Left ventricle myocardium inferior (tissue), 1 donor: ENCODE data around the gene ING5. TPM values are rescaled to one million over a fixed set of nuclear protein-coding genes. Genes with fewer than 3 reads are reported as not detected.
A peak's percentile ranks its signal among the peaks of the same experiment; 100 is the strongest.

Experiments
- DNase-seq: peaks from one replicate; pipeline ENCODE4 v3.0.0-alpha.2; 2020
- H3K27ac ChIP-seq: fragments of 200-600 bp; replicated peaks from 2 replicates; pipeline ENCODE4 v1.8.0; 2021
- H3K27me3 ChIP-seq: fragments of 200-600 bp; 2 replicates; pipeline ENCODE4 v1.8.0; 2021; ENCODE audit warnings: low read depth
- H3K36me3 ChIP-seq: fragments of 200-600 bp; 2 replicates; pipeline ENCODE4 v1.8.0; 2021
- H3K4me1 ChIP-seq: fragments of 200-600 bp; 2 replicates; pipeline ENCODE4 v1.8.0; 2021
- H3K4me3 ChIP-seq: fragments of 200-600 bp; 2 replicates; pipeline ENCODE4 v1.8.0; 2021; ENCODE audit warnings: mild to moderate bottlenecking, moderate library complexity
- H3K9me3 ChIP-seq: fragments of 200-600 bp; replicated peaks from 2 replicates; pipeline ENCODE4 v1.8.0; 2021
- CTCF ChIP-seq: fragments of 200-600 bp; IDR thresholded peaks from 2 replicates; pipeline ENCODE4 v1.8.0; 2021; ENCODE audit warnings: antibody characterized with exemption, mild to moderate bottlenecking, borderline replicate concordance
- intact Hi-C: fragments of 100-400 bp; cut with micrococcal nuclease; formaldehyde crosslinking; loops from one replicate; pipeline ENCODE4 v1.11.0; 2022
- total RNA-seq: library from RNA; stranded (reverse); fragmentation: NEBNext Ultra II Directional; extraction: Animal tissue kit (Norgen Biotek cat#: 25700); gene quantifications from one replicate; pipeline ENCODE4 v1.2.1, GENCODE V29; 2021
- donor health status: DM: no; HTN: yes; CAD: no; lungs with severe emphysema.

The ING5 gene
- total RNA-seq, 1 donor from 2014 or later = 20.0 TPM

DNA sequence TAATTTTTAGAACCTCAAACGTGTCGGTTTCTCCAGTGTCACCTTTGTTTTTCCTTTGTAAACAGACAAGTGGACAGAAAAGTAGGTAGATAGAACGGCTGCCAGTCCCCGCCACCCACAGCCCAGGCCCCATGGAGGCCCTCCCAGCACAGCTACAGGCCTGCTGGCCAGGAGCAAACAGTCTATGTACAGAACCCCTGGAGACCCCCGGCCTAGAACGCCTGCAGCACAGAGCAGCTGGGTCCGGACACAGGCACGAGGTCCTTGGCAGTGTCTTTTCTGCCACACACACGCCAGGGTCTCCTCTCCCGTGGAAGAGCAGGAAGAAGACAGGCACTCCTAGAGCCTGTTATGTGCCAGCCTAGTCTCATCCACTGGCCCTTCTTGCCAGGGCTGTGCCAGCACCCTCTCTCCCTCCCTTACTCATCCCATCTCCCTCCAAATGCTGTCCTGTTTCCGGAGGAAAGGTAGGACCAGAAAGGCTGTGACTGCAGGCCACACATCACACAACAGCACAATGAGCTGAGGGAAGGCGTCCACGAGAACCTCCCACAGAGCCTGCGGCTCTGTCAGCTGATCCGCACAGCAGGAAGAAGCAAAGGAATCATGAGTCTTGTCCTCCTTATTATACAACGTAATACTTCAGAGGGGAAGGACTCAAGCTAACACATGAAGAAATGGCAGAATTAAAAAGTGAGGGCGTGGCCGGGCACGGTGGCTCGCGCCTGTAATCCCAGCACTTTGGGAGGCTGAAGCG, 22.9 kb upstream of the ING5 start:
- Histone ChIP-seq H3K27me3 (no peaks in the 10 kb centered on the region), H3K9me3 (no peaks in the 10 kb centered on the region), H3K36me3 (peaks cover 26% of the 10 kb centered on the region), H3K4me1 (peaks cover 13% of the 10 kb centered on the region), H3K27ac (no peak overlapping the region), H3K4me3 (no peak overlapping the region)
- intact Hi-C loops = no loop called here
- DNase-seq = no peak
- no peak for TF ChIP-seq CTCF

DNA sequence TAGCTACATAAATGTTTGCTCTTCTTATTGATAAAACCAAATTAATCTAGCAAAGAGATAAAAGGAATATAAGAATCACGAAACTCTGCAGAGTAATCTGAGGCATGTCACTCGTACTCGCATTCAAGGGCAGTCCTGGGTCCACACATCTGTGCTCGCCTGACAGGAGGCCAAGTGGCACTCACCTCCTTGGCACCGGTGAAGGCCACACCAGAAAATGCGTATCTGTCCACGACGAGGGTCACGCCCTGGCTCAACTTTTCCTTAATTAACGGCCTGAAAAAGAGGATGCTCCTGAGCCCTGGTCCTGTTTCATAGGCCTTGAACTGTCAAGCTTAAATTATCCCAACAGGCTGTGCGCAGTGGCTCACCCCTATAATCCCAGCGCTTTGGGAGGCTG, 21.8 kb upstream of the ING5 start:
- H3K27me3 ChIP-seq = no peaks in the 10 kb centered on the region
- intact Hi-C loops = no loop called here
- DNase-seq = no peak

GRCh38 chr2:241680827-241681599, 20.8 kb upstream of the ING5 start:
- TF ChIP-seq CTCF = no peak
- peaks cover 26% of the 10 kb centered on the region for H3K36me3 ChIP-seq
- intact Hi-C loops = no loop called here
- peaks cover 13% of the 10 kb centered on the region for H3K4me1 ChIP-seq
- H3K4me3 ChIP-seq = no peak overlapping the region
- no peak overlapping the region for H3K27ac ChIP-seq
- no peaks in the 10 kb centered on the region for H3K9me3 ChIP-seq
- DNase-seq = no peak
- H3K27me3 ChIP-seq = no peaks in the 10 kb centered on the region

More for the DNA sequence above, 21.8 kb upstream of the ING5 start:
- Histone ChIP-seq H3K9me3 (no peaks in the 10 kb centered on the region), H3K4me3 (no peak overlapping the region), H3K36me3 (peaks cover 26% of the 10 kb centered on the region), H3K4me1 (peaks cover 5% of the 10 kb centered on the region), H3K27ac (no peak overlapping the region)
- TF ChIP-seq CTCF = no peak

GRCh38 chr2:241686324-241686649, 15.6 kb upstream of the ING5 start:
- TF ChIP-seq CTCF = no peak
- Histone ChIP-seq H3K4me3 (peak overlapping the region; percentile 100), H3K27ac (peak overlapping the region; percentile 96), H3K27me3 (no peaks in the 10 kb centered on the region), H3K4me1 (peaks cover 42% of the 10 kb centered on the region), H3K36me3 (peaks cover 14% of the 10 kb centered on the region), H3K9me3 (no peaks in the 10 kb centered on the region)
- intact Hi-C loops = no loop called here
- DNase-seq = no peak

- H3K36me3 ChIP-seq = peaks cover 19% of the 10 kb centered on the region
- intact Hi-C loops = no loop called here
- no peak for TF ChIP-seq CTCF
- no peaks in the 10 kb centered on the region for H3K9me3 ChIP-seq
- H3K27me3 ChIP-seq = no peaks in the 10 kb centered on the region
- peaks cover 42% of the 10 kb centered on the region for H3K4me1 ChIP-seq
- peak; percentile 97 for DNase-seq
- H3K27ac ChIP-seq = peak within 1 kb of the TSS; percentile 96
- H3K4me3 ChIP-seq = peak within 1 kb of the TSS; percentile 100
Measured at GRCh38 chr2:241686650-241687425, 15.0 kb upstream of the ING5 start, which contains the start of gene DTYMK. DTYMK (minus strand) TSS chr2:241686815; CDS start chr2:241686783, 32 bp downstream.
